Mucosa of gallbladder (tissue), 1 donor: ENCODE measurements around the gene LAMP2. TPM values are rescaled to one million over a fixed set of nuclear protein-coding genes. Genes with fewer than 3 reads are reported as not detected.

Source experiments
- DNase-seq: peaks from one replicate; pipeline ENCODE4 v3.0.0-alpha.2; 2020; ENCODE audit warnings: low spot score
- total RNA-seq: library from RNA; stranded (reverse); gene quantifications from one replicate; pipeline ENCODE4 v1.2.1, GENCODE V29; 2021
- donor health status: DM: no; HTN: no; CAD: no.

LAMP2 gene
- total RNA-seq, 1 donor from 2014 or later: 328 TPM

DNA sequence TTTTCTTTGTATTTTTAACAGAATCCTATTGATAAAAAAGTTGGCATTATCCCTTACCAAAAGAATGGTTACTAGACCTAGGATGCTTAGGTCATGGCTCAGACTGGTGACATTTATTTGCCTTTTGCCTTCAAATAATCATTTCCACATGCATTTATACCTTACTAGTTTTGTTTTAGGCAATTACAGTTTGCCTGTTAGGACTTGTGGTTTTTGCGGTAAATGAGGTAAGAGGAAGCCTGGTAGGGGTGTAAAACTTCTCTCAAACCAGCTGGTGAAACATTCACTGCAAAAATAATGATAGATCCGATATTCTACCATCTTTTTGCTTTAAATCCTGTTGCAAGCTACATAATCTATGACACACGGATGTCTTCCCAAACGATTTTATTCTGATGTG is 12.1 kb downstream of the LAMP2 start:
- DNase-seq: no peak

- DNase-seq: no peak
Measured at GRCh38 chrX:120453985-120454384, 15.1 kb downstream of the LAMP2 start.

- no peak for DNase-seq
Measured at GRCh38 chrX:120452131-120452530, 17.0 kb downstream of the LAMP2 start.

DNA sequence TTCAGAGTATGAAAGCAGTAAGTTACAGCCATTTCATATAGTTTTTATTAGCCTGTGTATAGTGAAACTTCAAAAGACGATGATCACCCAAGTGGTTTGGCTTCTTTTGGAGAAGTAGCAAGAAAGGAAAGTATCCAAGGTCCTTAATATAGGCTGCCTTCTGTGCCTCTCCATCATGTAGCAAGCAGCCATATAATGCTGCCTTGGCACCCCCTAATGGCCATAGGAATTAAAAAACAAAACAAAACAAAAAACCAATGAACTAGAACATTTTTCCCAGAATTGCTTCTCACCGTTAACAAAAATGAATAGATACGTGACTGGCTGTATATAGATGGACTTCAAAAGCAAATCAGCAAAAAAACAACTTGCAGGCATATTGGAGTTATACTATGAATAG is 18.9 kb downstream of the LAMP2 start:
- DNase-seq: no peak

DNA sequence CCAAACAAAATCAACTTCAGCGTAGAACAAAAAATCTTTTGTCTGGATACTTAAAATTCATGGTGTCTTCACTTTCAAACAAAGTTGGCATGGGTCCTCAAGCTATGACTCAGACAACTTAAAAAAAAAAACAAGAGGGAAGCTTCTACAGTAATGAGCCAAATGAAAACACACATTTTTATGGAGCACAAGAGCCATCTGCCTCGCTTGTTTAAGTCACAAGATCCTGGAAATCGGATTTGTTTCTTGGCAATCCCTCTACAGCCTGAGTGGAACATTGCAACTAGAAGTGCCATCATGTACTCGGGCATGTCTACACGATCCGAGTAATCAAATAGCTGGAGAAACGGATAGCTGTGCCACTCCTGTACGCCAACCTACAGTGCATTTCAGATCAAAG is 22.6 kb downstream of the LAMP2 start:
- DNase-seq: no peak

- DNase-seq: no peak
Measured at GRCh38 chrX:120439921-120440320, 29.2 kb downstream of the LAMP2 start.

- DNase-seq: no peak
Measured at GRCh38 chrX:120429776-120430540, 39.1 kb downstream of the LAMP2 start.

- no peak for DNase-seq
Measured at GRCh38 chrX:120428309-120428708, 40.8 kb downstream of the LAMP2 start.

- no peak for DNase-seq
Measured at GRCh38 chrX:120426599-120426998, 42.5 kb downstream of the LAMP2 start.

GRCh38 chrX:120419463-120419862 is 49.6 kb downstream of the LAMP2 start:
- DNase-seq: no peak

DNA sequence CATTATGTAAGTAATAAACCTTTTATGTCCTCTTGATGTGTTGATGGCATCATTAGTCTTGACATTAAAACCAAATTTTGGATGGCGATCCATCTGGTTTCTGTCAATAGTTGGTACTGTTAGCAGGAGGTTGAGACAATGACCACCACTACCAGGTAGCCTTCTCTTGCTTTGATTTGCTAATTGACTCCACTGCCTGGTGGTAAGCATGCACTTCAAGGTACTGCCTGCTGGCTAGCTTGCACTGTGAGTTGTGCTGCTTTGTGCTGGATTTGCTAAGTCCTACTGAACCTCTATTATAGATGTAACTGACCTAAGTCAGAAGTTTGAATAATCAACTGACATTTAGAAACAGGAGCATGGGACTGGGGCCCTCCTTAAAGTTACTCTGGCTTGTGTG is 60.9 kb downstream of the LAMP2 start:
- DNase-seq: no peak

DNA sequence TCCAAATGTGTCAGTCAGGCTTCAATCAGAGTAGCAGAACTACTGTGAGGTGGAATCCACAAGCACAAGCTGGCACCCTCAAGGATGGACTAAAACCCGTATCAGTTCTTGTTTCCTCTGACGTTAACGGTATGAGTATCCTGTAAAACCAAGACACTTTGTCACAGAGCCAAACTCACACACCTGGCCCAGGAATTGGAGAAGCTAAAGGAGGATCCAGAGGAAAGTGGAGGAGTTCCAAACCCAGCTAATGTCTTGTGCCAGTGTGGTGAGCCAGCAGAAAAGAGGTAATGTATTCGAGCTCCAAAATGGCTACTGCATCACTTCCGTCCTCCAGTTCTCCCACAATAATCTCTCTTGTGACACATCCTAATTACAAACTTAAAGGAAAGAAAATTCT is 62.5 kb downstream of the LAMP2 start:
- DNase-seq: no peak

- DNase-seq: no peak
Measured at GRCh38 chrX:120402369-120402768, 66.7 kb downstream of the LAMP2 start.

DNA sequence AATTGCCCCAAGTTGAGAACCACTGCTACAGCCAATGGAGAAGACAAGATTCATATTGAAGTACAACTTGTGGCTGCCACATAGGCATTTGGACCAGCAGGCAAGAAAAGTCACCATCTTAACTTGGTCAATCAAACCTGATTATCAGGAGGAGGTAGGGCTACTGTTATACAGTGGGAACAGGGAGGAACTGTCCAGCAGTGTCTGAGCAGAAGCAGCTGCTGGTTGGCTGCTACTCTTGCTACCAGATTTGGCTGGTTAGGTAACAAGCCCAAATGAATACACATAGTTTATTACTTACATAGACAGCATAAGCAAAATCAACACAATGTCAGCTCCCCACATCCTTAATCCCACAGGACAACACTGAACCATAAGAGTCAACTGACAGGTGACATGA is 67.8 kb downstream of the LAMP2 start:
- DNase-seq: no peak

DNA sequence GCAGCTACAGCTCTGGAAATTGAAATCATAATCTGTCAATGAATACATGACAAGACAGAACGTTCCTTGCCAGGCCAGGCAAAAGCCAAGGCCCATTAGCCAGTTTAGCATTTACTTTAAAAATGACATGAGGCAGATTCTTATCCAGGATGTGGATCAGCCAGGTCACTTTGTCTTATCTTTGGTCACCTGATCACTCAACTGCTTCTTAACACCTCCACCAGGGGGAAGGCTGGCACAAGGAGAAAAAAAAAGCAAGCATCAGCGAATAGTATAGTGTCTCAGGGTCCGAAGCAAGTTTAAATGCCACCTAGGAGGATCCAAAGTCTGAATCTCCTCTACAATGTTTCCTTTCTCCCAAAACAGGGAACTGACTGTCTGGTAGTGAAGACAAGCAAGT is 88.4 kb downstream of the LAMP2 start:
- no peak for DNase-seq

GRCh38 chrX:120379937-120380681 is 89.0 kb downstream of the LAMP2 start:
- DNase-seq: no peak

GRCh38 chrX:120378570-120378969 is 90.5 kb downstream of the LAMP2 start:
- no peak for DNase-seq

Other genes with a start within 250 kb of the LAMP2 start
- 19.9 TPM for gene ZBTB33, start 218.5 kb downstream of the LAMP2 start, total RNA-seq
- 0.98 TPM for gene TMEM255A, start 157.8 kb downstream of the LAMP2 start, total RNA-seq
- not detected for gene ATP1B4, start 107.2 kb downstream of the LAMP2 start, total RNA-seq
- gene CUL4B, start 91.7 kb upstream of the LAMP2 start, total RNA-seq: 36.1 TPM
- 28.1 TPM for gene MCTS1, start 134.8 kb upstream of the LAMP2 start, total RNA-seq
- 26.7 TPM for gene C1GALT1C1, start 160.8 kb upstream of the LAMP2 start, total RNA-seq